GM12891 (cell line): Measurements from ENCODE around the gene BCL3.
"Not testable (repeated sequence)": the region's sequence is repeated elsewhere in the genome, so short reads cannot be mapped to it uniquely, and the experiment has no call there.

Source experiments
- DNase-seq: peaks from one replicate; pipeline ENCODE4 v3.0.0; 2011; ENCODE audit warnings: low spot score; ENCODE audit not compliant: insufficient read length
- FAIRE-seq: peaks from 2 replicates; lab custom pipeline; 2011; peaks lifted over from hg19 to GRCh38; lab: Jason Lieb, UNC
- PAX5 ChIP-seq: IDR thresholded peaks from 2 replicates; pipeline ENCODE4 v1.6.1; 2011; ENCODE audit warnings: low read length, moderate library complexity, mild to moderate bottlenecking; ENCODE audit not compliant: insufficient read depth, severe bottlenecking
- POLR2A ChIP-seq: IDR thresholded peaks from 2 replicates; pipeline ENCODE4 v1.6.1; 2011; ENCODE audit warnings: low read depth, low read length, control low read depth
- POLR2AphosphoS5 ChIP-seq: IDR thresholded peaks from 2 replicates; pipeline ENCODE4 v1.6.1; 2011; ENCODE audit warnings: low read depth, low read length, control low read depth
- POU2F2 ChIP-seq: IDR thresholded peaks from 2 replicates; pipeline ENCODE4 v1.6.1; 2011; ENCODE audit warnings: low read depth, mild to moderate bottlenecking, control low read depth, low read length, moderate library complexity
- SPI1 ChIP-seq: IDR thresholded peaks from 2 replicates; pipeline ENCODE4 v1.6.1; 2011; ENCODE audit warnings: low read depth, low read length, control low read depth
- TAF1 ChIP-seq: IDR thresholded peaks from 2 replicates; pipeline ENCODE4 v1.6.1; 2011; ENCODE audit warnings: low read depth, low read length, control low read depth

BCL3 gene

GRCh38 chr19:44708940-44709339 is 39.6 kb upstream of the BCL3 start:
- FAIRE-seq: no peak
- no peak for TF ChIP-seq POU2F2
- no peak for TF ChIP-seq TAF1
- no peak for TF ChIP-seq SPI1
- TF ChIP-seq POLR2AphosphoS5: no peak
- no peak for TF ChIP-seq POLR2A
- TF ChIP-seq PAX5: no peak
- DNase-seq: no peak

DNA sequence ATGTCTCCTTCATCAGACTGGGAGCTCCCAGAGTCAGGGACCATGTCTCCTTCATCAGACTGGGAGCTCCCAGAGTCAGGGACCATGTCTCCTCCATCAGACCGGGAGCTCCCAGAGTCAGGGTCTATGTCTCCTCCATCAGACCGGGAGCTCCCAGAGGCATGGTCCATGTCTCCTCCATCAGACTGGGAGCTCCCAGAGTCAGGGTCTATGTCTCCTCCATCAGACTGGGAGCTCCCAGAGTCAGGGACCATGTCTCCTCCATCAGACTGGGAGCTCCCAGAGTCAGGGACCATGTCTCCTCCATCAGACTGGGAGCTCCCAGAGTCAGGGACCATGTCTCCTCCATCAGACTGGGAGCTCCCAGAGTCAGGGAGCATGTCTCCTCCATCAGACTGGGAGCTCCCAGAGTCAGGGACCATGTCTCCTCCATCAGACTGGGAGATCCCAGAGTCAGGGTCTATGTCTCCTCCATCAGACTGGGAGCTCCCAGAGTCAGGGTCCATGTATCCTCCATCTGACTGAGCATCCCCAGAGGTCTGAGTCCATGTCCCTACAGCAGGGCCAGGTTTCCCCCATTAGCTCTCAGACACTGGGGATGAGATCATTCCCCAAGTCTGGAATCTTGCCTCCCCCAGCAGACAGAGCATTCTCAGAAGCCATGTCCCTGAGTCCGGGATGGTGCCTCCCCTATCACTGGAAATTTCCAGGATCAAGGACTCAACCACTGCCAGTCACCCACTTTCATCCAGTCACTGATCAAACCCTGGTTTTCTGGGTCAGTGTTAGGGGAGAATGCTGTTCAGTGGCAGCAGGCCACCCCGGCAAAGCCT is 38.9 kb upstream of the BCL3 start:
- DNase-seq, FAIRE-seq: not testable (repeated sequence)

DNA sequence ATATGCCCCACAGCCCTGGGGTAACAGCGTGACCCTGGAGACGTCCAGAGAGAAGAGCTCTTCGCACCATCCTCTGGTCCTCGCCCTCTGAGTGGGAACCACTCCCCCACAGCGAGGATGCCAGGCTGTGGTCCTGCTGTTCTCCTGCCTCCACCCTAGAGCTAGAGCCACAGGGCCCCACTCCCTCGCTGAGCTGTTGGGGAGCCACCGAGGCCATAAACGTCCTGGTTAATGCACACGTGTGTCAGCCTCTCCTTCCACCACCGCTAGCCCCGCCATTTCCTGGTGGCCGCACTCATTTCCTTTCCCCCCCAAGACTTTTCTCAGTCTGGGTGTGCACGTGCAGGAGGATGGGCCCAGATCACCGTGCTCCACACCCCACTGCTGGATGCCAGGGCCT is 38.0 kb upstream of the BCL3 start:
- DNase-seq: no peak
- FAIRE-seq: no peak

DNA sequence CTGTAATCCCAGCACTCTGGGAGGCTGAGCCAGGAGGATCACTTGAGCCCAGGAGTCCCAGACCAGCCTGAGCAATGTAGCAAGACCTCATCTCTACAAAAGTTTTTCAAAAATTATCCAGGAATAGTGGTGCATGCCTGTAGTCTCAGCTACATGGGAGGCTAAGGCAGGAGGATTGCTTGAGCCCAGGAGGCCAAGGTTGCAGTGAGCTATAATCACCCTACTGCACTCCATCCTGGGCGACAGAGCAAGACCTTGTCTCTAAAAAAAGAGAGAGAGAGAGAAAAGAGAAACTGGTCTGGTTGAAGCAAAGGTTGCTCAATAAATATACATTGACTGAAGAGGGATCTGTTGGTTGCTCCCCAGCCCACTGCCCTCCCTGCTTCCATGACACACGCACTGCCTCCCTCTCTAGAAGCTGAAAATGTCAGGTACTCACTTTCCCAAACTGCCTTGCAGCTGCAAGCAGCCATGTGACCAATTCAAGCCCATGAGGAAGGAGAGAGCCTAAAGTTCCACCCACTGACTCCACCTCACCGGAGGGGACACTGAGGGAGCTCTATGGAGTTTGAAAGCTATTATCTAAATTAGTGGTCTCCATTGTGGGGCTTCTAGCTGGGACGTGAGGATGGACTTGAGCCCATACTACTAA is 35.5 kb upstream of the BCL3 start:
- FAIRE-seq: no peak
- no peak for DNase-seq
- TF ChIP-seq POU2F2: no peak
- no peak for TF ChIP-seq POLR2A
- no peak for TF ChIP-seq SPI1
- no peak for TF ChIP-seq TAF1
- no peak for TF ChIP-seq PAX5
- TF ChIP-seq POLR2AphosphoS5: no peak

More for the DNA sequence above, 38.0 kb upstream of the BCL3 start:
- no peak for TF ChIP-seq SPI1
- no peak for TF ChIP-seq POLR2AphosphoS5

- FAIRE-seq: no peak
- TF ChIP-seq POLR2AphosphoS5: no peak
- no peak for TF ChIP-seq SPI1
- no peak for TF ChIP-seq PAX5
- TF ChIP-seq TAF1: no peak
- no peak for TF ChIP-seq POU2F2
- TF ChIP-seq POLR2A: no peak
- no peak for DNase-seq
These were observed 33.8 kb upstream of the BCL3 start for GRCh38 chr19:44714597-44715169.

DNA sequence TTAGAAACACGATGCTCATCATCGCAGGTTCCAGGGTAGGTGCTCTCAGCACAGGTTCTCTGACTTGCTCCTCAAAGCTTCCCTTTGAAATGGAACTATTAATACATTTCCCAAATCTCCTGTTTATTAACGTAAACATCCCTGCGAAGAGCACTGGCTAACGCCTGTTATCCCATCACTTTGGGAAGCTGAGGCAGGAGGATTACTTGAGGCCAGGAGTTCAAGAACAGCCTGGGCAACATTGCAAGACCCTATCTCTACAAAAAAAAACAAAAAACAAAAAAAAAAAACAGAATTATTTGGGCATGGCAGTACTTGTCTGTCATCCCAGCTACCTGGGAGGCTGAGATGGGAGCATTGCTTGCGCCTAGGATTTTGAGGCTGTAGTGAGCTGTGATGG is 30.9 kb upstream of the BCL3 start:
- TF ChIP-seq SPI1: no peak
- TF ChIP-seq TAF1: no peak
- TF ChIP-seq PAX5: no peak
- TF ChIP-seq POLR2A: no peak
- TF ChIP-seq POU2F2: no peak
- no peak for TF ChIP-seq POLR2AphosphoS5
- no peak for FAIRE-seq

GRCh38 chr19:44718441-44719261 is 29.9 kb upstream of the BCL3 start:
- no peak for TF ChIP-seq POLR2AphosphoS5
- no peak for TF ChIP-seq POLR2A
- no peak for TF ChIP-seq SPI1
- no peak for TF ChIP-seq PAX5
- no peak for TF ChIP-seq TAF1
- no peak for TF ChIP-seq POU2F2
- no peak for FAIRE-seq
- DNase-seq: no peak

More for the DNA sequence above, 30.9 kb upstream of the BCL3 start:
- no peak for DNase-seq

DNA sequence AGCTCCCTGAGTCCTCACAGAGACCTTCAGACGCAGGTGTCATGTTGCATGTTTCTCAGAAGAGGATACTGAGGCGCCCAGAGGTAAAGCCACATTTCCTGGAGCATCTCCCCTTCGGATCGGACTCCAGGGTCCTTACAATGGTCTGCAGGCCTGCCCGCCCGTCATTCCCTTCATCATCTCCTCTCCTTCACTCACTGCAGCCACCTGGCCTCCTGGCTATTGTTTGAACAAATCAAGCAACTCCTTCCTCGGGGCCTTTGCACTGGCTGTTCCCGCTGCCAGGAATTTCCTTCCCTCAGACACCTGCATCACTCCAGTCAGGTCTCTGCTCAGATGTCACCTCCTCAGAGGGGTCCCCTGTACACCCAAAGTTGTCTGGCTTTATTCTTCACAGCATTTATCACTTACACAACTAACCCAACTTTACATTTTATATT is 29.2 kb upstream of the BCL3 start:
- TF ChIP-seq TAF1 (no peak), POLR2AphosphoS5 (no peak), SPI1 (no peak), POU2F2 (no peak)
- no peak for FAIRE-seq
- no peak for DNase-seq

- FAIRE-seq, DNase-seq: not testable (repeated sequence)
These were observed 28.1 kb upstream of the BCL3 start for GRCh38 chr19:44720396-44720795.
